ENCODE results near the gene TSGA10IP.

TSGA10IP gene

DNA sequence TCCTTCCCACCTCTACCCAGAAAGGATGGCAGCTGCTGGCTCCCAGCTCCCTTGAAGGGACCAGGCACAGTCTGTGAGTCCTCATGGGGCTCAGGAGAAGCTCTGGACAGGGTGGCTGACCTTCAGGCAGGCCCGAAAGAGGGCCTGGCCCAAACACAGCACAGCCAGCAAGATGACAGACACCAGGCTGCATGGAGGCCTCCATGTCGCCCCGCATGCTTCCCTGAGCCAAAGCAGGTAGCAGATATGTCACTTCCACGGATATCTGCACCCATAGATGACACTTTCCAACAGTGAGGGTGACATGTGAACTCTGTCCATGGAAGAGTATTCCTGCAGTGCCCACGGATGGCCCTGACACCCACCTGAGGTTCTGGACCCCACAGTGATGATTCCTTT lies 38.3 kb downstream of the TSGA10IP start:
- Histone ChIP-seq H3K4me3 (ENCODE audit: low read depth in 1 of 2, low read length in 2 of 2) (no peak overlapping the region), H4K20me1 (ENCODE audit: insufficient read depth, low read length) (no peaks in the 10 kb centered on the region), H3K27ac (ENCODE audit: low read length) (no peak overlapping the region), H2AFZ (ENCODE audit: low read depth, low read length) (no peak overlapping the region), H3K4me1 (ENCODE audit: insufficient read depth, low read length) (no peaks in the 10 kb centered on the region), H3K36me3 (ENCODE audit: insufficient read depth, low read length) (peaks cover 9% of the 10 kb centered on the region), H3K9ac (ENCODE audit: low read depth, low read length) (no peak overlapping the region), H3K27me3 (ENCODE audit: insufficient read depth, low read length, poor library complexity) (no peaks in the 10 kb centered on the region), H3K4me2 (ENCODE audit: insufficient read depth, low read length) (no peak overlapping the region), H3K79me2 (ENCODE audit: insufficient read depth, low read length) (no peaks in the 10 kb centered on the region), H3K9me3 (ENCODE audit: insufficient read depth, low read length, severe bottlenecking) (no peaks in the 10 kb centered on the region)
- no peak for ATAC-seq (ENCODE audit: insufficient read depth, low read depth)
- DNase-seq: no peak
- TF ChIP-seq, protein P1, sequence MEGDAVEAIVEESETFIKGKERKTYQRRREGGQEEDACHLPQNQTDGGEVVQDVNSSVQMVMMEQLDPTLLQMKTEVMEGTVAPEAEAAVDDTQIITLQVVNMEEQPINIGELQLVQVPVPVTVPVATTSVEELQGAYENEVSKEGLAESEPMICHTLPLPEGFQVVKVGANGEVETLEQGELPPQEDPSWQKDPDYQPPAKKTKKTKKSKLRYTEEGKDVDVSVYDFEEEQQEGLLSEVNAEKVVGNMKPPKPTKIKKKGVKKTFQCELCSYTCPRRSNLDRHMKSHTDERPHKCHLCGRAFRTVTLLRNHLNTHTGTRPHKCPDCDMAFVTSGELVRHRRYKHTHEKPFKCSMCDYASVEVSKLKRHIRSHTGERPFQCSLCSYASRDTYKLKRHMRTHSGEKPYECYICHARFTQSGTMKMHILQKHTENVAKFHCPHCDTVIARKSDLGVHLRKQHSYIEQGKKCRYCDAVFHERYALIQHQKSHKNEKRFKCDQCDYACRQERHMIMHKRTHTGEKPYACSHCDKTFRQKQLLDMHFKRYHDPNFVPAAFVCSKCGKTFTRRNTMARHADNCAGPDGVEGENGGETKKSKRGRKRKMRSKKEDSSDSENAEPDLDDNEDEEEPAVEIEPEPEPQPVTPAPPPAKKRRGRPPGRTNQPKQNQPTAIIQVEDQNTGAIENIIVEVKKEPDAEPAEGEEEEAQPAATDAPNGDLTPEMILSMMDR (IDR thresholded peaks at IDR 0.05; ENCODE audit: borderline replicate concordance, extremely low read depth, low read length, poor library complexity, severe bottlenecking): no peak
- no peak for TF ChIP-seq EZH2 (IDR thresholded peaks at IDR 0.05; ENCODE audit: borderline replicate concordance, low read depth, low read length, severe bottlenecking)

DNA sequence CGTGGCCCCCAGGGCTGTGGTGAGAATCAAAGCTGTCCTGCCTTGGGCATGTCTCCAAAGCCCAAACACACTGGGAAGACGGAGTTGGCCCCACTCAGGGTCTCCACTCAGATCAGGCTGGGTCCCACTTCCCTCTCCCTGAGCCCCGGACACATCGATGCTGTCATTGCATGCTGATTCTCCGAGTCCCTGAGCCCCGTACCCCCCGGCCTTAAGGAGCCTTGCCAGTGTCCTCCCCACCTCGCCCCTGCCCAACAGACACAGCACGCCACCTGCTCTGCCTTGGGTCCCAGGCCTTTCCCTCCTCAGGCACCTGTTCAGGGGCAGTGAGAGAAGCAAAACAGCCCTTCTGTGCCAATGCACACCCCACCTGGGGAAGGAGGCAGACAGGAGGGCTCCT lies 42.1 kb downstream of the TSGA10IP start:
- no peak overlapping the region for H2AFZ ChIP-seq (ENCODE audit: low read depth, low read length)
- no peak overlapping the region for H3K27ac ChIP-seq (ENCODE audit: low read length)
- H3K9ac ChIP-seq (ENCODE audit: low read depth, low read length): no peak overlapping the region
- H4K20me1 ChIP-seq (ENCODE audit: insufficient read depth, low read length): no peaks in the 10 kb centered on the region
- no peaks in the 10 kb centered on the region for H3K9me3 ChIP-seq (ENCODE audit: insufficient read depth, low read length, severe bottlenecking)
- H3K36me3 ChIP-seq (ENCODE audit: insufficient read depth, low read length): peaks cover 2% of the 10 kb centered on the region; the same call in 1 of the 2 replicates
- no peaks in the 10 kb centered on the region for H3K27me3 ChIP-seq (ENCODE audit: insufficient read depth, low read length, poor library complexity)
- no peak overlapping the region for H3K4me3 ChIP-seq (ENCODE audit: low read depth in 1 of 2, low read length in 2 of 2)
- no peak overlapping the region for H3K4me2 ChIP-seq (ENCODE audit: insufficient read depth, low read length)
- DNase-seq (no peak), ATAC-seq (ENCODE audit: insufficient read depth, low read depth) (no peak)
- no peaks in the 10 kb centered on the region for H3K79me2 ChIP-seq (ENCODE audit: insufficient read depth, low read length)
- TF ChIP-seq, protein P1 (IDR thresholded peaks at IDR 0.05; ENCODE audit: borderline replicate concordance, extremely low read depth, low read length, poor library complexity, severe bottlenecking): no peak
- TF ChIP-seq EZH2 (IDR thresholded peaks at IDR 0.05; ENCODE audit: borderline replicate concordance, low read depth, low read length, severe bottlenecking): no peak
- peaks cover 3% of the 10 kb centered on the region for H3K4me1 ChIP-seq (ENCODE audit: insufficient read depth, low read length)

DNA sequence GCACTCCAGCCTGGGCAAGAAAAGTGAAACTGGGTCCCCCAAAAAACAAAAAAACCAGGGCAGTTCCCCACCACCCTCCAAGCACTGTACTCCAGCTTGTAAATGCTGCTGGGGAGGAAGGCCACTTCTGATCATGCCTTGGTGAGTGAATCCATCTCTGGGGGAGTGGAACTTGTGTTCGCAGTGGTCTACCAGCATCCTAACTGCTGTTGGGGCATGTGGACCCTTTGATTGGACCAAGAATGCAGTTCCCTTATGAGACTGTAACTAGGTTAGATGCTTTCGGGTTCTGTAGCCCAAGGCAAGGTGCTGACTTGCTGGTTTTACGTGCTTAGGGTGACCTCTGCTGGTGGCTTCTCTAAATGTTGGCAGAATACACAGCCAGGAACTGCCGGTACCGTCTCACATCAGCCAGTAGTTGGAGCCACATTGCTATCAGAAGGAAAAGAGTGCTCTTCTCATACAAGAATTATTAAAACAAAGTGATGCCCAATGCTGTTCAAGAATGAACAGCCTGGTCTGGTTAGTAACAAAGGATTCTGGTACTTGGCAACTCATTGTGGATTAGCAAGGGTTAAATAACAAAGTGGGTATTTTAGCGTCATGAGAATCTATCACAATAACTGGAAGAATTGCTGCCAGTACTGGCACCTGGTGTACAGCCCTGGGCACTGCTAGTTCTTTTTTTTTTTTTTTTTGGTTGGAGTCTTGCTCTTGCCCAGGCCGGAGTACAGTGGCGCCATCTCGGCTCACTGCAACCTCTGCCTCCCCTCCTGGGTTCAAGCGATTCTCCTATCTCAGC lies 43.7 kb downstream of the TSGA10IP start:
- Histone ChIP-seq H3K27me3 (ENCODE audit: insufficient read depth, low read length, poor library complexity) (no peaks in the 10 kb centered on the region), H2AFZ (ENCODE audit: low read depth, low read length) (peak overlapping the region; percentile 55; the same call in 1 of the 2 replicates), H3K9ac (ENCODE audit: low read depth, low read length) (no peak overlapping the region), H3K27ac (ENCODE audit: low read length) (peak overlapping the region; percentile 39; the same call in 1 of the 2 replicates), H3K4me3 (ENCODE audit: low read depth in 1 of 2, low read length in 2 of 2) (no peak overlapping the region), H4K20me1 (ENCODE audit: insufficient read depth, low read length) (no peaks in the 10 kb centered on the region), H3K4me2 (ENCODE audit: insufficient read depth, low read length) (no peak overlapping the region), H3K79me2 (ENCODE audit: insufficient read depth, low read length) (no peaks in the 10 kb centered on the region), H3K9me3 (ENCODE audit: insufficient read depth, low read length, severe bottlenecking) (no peaks in the 10 kb centered on the region), H3K36me3 (ENCODE audit: insufficient read depth, low read length) (peaks cover 2% of the 10 kb centered on the region; the same call in 1 of the 2 replicates), H3K4me1 (ENCODE audit: insufficient read depth, low read length) (peaks cover 3% of the 10 kb centered on the region)
- TF ChIP-seq, protein P1 (IDR thresholded peaks at IDR 0.05; ENCODE audit: borderline replicate concordance, extremely low read depth, low read length, poor library complexity, severe bottlenecking): peak; percentile 98
- no peak for TF ChIP-seq EZH2 (IDR thresholded peaks at IDR 0.05; ENCODE audit: borderline replicate concordance, low read depth, low read length, severe bottlenecking)
- ATAC-seq (ENCODE audit: insufficient read depth, low read depth) (peak; percentile 99), DNase-seq (peak; percentile 94)

Measured in DND-41 (cell line).